H1 (cell line): ENCODE measurements around the gene DNAJC7. TPM values are rescaled to one million over a fixed set of nuclear protein-coding genes. Genes with fewer than 3 reads are reported as not detected.

ENCODE experiments used
- CHD2 ChIP-seq: IDR thresholded peaks from 2 replicates; pipeline ENCODE4 v1.6.1; 2012; ENCODE audit warnings: low read length, improper control_type of control experiment
- NRF1 ChIP-seq: IDR thresholded peaks from 2 replicates; pipeline ENCODE4 v1.6.1; 2011; ENCODE audit warnings: mild to moderate bottlenecking, low read depth, low read length, improper control_type of control experiment
- RAD21 ChIP-seq, 2 experiments: IDR thresholded peaks in 1 of 2; conservative IDR thresholded peaks in 1 of 2; 2 replicates each; pipeline ENCODE4 v1.6.1; 2011; ENCODE audit warnings: low read depth in 2 of 2, low read length in 2 of 2, improper control_type of control experiment in 1 of 2, inconsistent platforms in 1 of 2, mild to moderate bottlenecking in 1 of 2, moderate library complexity in 1 of 2
- SUZ12 ChIP-seq: fragments of 200-600 bp; sonication (generic); IDR thresholded peaks from 2 replicates; pipeline ENCODE4 v1.6.1; 2012; ENCODE audit warnings: mild to moderate bottlenecking, inconsistent platforms, low read length, moderate library complexity, mixed read lengths
- ZNF274 ChIP-seq: IDR thresholded peaks from 2 replicates; pipeline ENCODE4 v1.7.0; 2012; ENCODE audit warnings: low read length, borderline replicate concordance; ENCODE audit errors: extremely low read depth
- polyA plus RNA-seq, 7 experiments: library from polyadenylated mRNA; depleted of rRNA in 3 of 7; stranded (reverse) in 5 of 7; unstranded in 2 of 7; fragments of >200 nt in 5 of 7; fragments of 200-250 nt in 2 of 7; gene quantifications; 1 replicate in 5 of 7; 2 replicates in 1 of 7; 4 replicates in 1 of 7; pipeline versions ENCODE4 v1.2.1 to v1.2.3, GENCODE V29; 2011 to 2013; ENCODE audit warnings: missing spikeins in 2 of 7, mixed read lengths in 2 of 7
- total RNA-seq: library from RNA; stranded (reverse); fragmentation: NEBNext Ultra II Directional; extraction: Animal tissue kit (Norgen Biotek cat#: 25700); gene quantifications from 2 replicates; pipeline ENCODE4 v1.2.1, GENCODE V29; 2021

Gene DNAJC7
- total and polyA plus RNA-seq, 2 of the 8 experiments (the other 6 are each of a cell fraction or from before 2014, with no cell fraction given): 31.0 to 148 TPM

DNA sequence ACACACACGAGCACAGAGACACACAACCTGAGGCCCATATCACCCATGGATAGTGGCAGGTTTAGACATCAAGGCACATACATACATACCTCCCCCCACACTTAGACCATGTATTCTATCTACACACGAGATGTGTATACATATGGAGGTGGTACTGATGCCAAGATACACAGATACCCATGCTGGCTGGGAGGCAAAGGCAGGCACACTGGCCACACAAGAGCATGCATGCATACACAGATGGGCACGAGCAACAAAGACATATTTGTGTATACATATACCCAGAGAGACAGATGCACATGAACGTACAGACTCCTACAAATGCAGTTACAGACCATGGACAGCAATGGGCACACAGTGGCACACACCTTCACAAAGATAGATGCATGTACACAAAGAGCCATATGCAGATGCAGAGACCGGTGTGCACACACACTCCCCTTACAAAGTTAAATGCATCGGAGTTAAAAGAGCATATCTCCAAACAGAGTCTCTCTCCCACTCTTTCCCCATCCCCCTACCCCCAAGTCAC lies 35.2 kb upstream of the DNAJC7 start (continued):
- TF ChIP-seq SUZ12: no peak
- TF ChIP-seq NRF1: no peak
- TF ChIP-seq RAD21 (IDR thresholded peaks at IDR 0.05 in 1 of 2, conservative IDR thresholded peaks at IDR 0.05 in 1 of 2; ENCODE audit: low read depth in 2 of 2, low read length in 2 of 2): no peak
- no peak for TF ChIP-seq ZNF274
- no peak for TF ChIP-seq CHD2
- TF ChIP-seq, all 59 proteins: peak for 0
